HT-29 (cell line): ENCODE results near the gene GNPDA1. TPM values are rescaled to one million over a fixed set of nuclear protein-coding genes. Genes with fewer than 3 reads are reported as not detected.

Experiments
- DNase-seq: peaks from one replicate; pipeline ENCODE4 v3.0.0-alpha.2; 2015; ENCODE audit warnings: low spot score
- total RNA-seq: library from RNA; depleted of rRNA; stranded (reverse); fragments of >200 nt; shearing (Covaris generic); gene quantifications from 2 replicates; pipeline ENCODE4 v1.2.3, GENCODE V29; 2014

Gene GNPDA1
- total RNA-seq, 1 experiment from 2014 or later = 34.0 TPM

DNA sequence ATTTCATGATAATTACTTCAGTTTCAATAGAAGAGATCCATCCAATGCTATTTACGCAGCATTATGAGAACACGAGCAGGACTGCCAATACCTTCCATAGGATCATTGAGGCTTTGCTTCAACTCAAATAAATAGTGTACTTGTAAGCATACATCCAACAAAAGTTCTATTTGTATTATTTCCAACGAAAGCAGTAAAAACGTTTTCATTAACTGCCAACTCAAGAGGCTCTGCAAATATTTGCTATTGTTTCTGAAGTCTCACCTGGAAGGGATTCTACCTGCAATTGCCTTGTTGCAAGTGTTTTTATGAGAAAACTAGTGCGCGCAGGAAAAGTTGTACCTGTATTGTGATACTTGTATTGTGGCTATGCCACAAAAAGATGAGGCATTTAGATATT lies 11.0 kb upstream of the GNPDA1 start:
- DNase-seq = no peak

DNA sequence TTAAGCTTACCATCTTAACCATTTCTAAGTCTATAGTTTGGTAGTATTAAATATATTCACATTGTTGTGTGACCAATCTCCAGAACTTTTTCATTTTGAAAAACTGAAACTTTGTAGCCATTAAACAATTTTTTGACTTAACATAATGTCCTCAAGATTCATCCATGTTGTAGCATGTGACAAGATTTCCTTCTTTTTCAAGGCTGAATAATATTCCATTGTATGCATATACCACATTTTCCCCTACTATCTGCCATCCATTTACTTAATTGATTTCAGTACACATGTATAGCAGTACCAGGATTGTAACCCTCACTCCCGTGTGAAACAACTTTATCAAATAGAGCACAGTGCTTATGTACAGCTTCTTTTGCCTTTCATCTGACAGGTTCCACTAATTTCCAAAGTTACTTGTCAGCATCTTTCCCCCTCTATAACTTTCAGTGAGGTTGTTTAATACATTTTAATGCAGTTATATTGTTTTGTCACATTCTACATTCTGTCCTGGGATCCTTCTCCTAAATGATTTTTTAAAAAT lies 7.4 kb upstream of the GNPDA1 start:
- no peak for DNase-seq

DNA sequence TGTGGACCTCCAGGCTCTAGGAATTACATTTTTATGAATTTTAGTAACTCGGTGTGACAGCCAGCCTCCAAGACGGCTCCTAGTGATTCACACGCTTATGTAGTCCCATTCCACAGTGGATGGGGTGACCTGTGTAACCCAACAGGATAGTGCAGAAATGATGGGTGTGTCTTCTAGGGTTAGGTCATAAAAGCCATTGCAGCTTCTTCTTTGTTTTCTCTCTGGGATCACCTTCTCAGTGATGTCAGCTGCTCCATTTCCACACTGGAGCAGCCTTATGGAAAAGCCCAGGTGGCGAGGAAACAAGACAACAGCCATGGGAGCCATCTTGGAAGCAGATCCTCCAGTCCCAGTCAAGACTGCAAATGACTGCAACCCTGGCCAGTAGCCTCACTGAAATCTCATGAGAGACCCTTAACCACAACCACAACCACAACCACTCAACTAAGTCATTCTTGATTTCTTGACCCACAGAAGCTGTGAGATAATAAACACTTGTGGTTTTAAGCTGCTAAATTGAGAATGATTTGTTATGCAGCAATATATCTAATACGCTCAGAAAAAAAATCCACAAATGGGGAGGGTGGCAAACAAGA lies 5.1 kb upstream of the GNPDA1 start:
- DNase-seq = no peak

DNA sequence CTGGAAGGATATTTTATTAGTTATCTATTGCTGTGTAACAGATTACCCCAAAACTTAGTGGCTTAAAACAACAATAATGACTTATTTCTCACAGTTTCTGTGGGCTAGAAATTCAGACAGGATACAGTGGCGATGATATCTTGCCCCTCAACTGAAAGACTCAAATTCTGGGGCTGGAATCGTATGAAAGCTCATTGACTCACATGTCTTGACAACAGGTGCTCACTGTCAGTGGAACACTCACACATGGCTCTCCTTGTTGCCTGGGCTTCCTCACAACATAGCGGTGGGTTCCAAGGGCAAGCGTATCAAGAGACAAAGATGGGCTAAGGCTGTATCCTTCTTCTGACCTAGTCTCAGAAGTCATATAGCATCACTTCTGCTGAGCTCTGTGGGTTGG lies 3.7 kb upstream of the GNPDA1 start:
- DNase-seq = no peak

DNA sequence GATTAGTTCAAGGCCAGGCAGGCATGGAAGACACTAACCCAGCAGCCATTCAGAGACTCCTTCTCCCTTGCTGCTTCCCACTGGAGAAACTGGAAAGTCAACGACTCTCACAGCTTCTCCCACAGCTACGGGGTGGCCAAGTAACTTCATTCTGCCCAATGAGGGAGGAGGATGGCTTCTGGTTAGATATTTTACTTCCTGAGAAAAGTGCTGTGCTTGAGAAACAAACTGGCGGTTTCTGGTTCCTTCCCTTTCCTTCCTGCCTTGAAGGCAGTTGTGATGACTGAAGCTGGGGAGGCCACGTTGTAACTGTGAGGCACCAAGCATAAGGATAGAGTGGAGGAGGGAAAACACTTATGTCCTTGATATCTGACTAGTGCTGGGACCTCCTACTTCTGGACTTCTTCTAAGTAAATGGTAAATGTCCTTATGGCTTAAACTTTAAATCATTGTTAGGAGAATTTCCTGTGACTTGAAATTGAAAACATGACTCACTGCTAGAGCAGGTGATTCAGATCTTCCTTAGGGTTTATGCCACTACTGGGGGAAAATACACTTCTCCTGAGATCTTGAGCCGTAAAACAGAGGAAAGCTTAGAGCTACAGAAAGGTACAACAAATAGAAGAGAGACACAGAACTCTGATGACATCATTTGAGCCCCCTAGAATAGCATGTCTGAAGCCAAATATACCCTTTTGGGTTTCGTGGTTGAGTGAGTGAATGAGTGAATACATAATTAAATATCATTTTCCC lies 3.1 kb upstream of the GNPDA1 start:
- DNase-seq = no peak

DNA sequence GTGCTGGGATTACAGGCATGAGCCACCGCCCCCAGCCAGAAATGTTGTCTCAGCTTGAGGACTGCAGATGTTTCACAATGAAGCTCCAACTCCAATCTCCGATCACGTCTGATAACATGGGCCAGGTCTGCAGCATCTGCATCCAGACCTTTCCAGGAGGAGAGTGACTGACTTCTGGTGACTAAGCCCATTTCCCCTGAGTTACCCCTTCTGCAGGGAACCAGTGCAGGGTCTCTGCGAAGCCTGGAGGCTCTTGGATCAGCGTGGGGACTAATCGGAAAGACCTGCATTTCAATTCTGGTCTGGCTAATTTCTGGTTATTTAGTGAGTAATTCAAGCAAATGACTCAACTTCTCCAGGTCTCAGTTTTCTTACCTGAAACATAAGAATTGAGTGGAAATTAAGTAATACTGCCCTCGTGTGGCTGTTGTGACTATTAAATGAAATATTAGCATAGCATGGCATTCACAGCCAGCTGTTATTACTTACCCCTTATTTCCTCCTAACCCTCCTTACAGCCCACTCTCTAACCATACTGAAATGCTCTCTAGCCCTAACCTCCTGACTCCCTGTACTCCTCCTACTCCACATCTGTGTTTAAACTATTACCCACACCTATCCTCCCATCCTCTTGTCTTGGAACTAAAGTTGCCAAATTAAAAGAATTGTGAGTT lies 2.2 kb upstream of the GNPDA1 start:
- DNase-seq = peak; percentile 80

DNA sequence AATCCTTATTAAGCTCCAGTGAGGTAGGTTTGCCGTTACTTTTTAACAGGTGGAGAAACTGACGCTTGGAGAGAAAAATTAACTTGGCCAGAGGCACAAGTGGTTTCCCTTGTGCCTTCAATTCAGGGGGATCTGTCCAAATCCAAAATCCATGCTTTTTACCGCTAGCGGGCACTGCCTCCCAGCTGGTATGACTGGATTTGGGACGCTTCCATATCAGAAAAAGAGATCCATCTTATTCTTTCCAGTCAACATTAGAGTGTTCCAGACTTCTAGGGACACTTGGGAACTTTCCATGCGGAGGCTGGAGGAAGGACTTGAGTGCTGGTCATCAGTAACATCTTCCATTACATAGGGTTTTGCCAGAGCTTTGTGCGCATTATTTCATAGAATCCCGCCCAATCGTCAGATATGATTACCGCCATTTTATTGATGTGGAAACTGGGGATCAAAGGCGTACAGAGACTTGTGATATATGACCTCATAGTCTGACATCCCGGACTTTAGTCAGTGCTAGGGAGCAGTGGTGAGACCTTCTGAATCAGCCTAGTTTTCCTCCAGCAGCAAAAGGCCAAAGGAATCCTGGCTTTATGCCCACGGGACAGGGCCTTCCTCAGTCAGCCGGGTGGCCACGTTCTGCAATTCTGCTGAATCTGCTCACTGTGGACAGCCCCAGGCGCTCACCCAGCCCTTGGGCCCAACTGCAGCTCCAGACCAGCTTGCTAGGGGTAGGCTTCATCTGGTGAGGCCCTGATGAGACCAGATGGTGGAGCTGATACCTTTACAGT lies 1.1 kb upstream of the GNPDA1 start:
- DNase-seq = no peak

DNA sequence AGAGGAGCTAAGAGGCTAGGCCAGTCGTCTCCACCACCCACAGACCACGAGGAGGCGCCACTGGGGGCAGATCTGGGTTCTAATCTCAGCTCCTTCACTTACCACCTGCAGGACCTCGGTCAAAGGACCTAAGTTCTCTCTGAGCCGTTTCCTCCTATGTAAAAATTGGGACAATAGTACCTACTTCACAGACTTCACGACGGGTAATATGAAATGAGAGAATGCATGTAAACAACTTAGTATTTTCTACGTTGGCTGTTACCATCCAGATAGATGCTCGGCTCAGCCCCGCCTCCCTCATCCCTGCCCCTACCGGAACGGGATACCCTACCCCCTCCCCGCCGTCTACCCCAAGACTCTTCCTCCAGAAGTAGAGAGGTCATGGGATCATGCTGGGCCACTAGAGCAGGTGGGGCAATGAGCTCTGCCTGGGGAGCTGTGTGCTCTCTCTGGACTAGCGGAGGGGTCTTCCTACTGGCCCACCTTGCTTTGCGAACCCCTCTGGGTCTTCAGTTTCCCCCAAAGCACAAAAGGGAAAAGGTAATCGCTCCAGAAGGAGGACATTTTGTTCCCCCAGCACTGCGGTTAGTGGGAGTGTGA lies 541 bp downstream of the GNPDA1 start:
- DNase-seq = peak; percentile 64

DNA sequence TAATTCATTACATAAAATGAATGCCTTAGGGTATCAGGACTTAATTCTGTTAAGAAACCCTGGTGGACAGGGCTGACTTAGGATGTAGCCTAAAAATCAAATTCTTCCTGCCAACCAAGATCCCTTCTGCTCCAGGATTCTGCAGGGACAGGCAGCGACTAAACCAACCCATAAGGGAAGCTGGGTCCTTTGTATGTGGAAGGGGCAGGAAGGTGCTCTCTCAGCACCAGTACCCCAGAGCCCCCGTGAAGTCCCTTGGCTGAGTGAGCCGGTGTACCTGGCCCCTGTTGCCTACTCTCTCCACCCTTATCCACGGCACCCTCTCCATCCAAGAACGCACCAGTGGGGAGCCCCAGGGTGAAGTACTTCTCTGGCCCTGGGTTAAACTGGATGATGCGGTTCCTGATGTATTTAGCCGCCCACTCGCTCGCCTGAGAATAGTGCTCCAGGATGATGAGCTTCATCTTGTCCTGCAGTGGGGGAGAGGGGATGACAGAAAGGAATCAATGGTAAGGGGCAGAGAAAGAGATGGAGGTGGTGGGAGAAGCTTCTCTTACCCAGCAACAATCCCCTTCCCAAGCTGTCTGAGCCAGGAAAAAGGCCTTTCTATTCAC lies 1.1 kb downstream of the GNPDA1 start:
- DNase-seq = no peak

DNA sequence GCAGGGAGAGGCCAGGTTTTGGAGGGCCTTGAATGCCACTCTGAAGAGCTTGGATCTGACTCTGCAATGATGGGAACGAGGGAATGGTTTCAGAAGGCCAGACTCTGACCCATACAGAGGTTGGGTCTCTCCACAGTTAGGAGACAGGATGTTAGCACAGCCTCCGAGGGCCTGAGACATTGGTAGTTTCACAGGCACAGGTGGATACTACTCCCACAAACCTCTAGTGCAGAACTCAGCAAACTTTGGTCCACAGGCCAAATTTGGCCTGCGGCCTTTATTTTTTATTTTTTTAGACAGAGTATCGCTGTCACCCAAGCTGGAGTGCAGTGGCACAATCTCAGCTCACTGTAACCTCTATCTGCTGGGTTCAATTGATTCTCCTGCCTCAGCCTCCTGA lies 2.9 kb downstream of the GNPDA1 start:
- no peak for DNase-seq

DNA sequence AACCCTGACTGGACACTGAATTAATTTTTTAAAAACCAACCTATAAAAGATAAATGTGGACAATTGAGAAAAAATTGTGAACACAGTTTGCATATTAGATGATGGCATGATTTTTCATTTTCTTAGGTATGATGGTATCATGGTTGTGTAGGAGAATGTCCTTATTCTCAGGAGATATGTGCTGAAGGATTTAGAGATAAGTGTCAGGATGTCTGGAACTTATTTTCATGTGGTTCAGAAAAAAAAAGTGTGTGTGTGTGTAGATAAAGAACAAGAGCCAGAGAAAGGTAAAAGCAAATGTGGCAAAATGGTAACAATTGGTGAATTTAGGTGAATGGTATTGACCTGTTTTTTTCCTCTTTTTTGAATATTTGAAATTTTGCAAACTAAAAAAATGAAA lies 4.0 kb downstream of the GNPDA1 start:
- no peak for DNase-seq

DNA sequence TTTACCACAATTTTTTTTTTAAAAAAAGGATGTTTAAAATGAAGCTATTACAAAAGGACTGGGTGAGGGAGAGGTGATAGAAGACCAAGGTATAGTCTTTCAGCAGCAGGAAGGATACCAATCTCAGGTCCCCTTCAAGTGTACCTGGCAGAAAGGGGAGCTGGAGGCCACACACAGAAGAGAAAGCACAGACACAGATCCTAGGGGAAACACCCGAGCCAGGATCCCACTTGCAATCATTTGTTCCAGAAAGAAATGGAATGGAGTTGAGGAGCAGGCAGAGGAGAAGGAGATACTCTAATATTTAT lies 5.6 kb downstream of the GNPDA1 start:
- DNase-seq = no peak

DNA sequence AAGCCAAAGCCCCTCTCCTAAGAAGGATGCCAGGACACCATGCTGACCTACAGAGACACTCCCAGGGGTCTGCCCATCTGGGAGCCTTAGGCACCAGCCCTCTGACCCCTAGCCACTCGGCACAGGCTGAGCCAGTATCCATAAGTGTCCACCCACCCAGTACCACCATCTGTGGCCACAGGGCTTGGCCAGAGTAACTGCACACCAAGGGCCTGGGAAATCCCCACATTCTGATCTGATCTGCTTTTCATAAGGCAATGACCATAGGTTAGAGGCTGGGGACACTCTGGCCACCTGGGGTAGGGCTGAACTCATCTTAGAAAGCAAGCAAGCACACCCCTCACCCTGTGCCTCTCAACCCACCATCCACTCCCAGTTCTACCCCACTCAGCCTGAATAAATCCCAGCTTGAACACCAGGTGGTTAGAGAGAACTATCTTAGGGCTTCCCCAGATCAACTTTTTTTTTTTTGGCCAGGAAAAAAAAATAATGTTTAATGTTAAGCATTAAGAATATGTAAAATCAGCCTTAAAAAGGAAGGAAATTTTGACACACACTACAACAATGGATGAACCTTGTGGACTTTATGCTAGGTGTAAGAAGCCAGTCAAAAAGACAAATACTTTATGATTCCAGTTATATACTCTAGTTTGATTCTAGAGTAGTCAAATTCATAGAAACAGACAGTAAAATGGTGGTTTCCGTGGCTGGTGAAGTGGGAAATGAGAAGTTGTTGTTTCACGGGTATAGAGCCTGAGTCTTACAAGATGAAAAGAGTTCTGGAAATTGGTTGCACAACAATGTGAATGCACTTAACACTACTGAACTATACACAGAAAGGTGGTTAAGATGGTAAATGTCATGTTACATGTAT lies 6.2 kb downstream of the GNPDA1 start:
- no peak for DNase-seq

DNA sequence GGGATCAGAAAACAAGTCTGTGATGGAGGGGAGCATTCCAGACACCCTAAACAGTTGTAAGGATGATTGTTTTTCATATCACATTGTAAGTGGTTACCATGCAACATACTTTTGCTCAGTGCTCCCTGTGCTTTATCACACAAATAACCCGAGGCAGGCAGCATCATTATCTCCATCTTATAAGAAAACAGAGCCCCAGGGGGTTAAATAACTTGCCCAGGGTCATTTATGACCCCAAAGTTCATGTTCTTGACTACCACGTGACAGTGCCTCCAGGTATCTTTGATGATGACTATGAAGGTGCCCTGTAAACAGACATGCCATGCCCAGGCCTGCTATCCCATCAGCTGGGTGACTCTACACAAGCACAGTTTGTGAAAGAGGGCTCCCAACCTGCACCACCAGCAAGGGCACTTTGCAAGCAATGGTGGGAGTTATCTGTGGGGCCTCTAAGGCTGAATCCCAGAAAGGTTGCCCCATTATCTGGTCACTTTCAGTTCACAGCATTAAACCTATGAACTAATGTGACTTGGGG lies 9.5 kb downstream of the GNPDA1 start:
- DNase-seq = no peak

DNA sequence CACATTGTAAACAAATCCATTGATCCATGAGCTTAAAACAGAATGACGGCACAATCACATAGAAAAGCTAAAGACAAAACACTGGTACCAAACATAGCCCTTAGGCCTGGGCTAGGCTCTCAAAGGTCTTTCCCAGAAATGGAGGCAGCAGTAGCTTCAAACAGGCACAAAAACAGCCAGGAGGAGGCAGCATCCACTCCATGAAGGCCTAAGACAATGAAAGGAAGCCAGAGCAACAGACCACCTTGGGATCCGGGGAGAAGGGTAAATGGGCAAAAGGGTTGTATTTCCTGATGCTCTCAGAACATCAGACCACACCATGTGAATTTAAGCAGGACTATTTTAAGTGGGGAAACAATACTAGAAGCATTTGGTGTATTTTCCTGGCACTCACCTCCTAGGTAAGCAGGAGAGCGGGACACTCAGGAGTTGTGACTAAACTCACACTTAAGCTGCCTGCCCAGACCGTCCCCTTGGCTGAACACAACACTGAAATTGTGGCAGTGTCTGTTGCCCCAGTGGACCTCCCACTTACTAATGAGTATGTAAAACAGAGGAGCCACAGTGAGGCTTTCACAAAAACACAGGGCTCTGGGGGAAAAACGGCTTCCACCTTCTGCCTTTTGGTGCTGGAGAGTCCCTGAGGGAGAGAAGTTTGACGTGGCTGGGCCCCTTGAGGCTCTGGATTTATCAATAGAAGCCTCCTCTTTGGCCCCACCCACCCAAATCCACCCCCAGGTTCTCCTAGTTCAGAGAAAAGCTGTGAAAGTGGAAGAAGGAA lies 11.9 kb downstream of the GNPDA1 start:
- DNase-seq = peak; percentile 26

DNA sequence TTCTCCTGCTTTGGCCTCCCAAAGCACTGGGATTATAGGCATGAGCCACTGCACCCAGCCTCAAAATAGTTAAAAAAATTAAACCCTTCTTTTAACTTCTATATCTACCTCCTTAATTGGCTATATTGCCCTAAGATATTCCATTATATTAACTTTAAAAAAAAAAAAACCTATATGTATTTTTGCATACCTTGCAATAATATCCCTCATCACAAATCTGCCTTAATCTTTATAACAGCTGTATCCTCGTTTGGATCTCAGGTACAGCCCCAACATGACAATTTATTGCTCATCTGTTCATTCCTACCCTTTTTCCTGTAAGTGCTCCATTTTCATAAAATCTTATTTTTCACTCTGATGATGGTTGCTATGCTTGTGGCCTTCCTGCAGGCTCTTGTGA lies 12.7 kb downstream of the GNPDA1 start:
- DNase-seq = no peak

DNA sequence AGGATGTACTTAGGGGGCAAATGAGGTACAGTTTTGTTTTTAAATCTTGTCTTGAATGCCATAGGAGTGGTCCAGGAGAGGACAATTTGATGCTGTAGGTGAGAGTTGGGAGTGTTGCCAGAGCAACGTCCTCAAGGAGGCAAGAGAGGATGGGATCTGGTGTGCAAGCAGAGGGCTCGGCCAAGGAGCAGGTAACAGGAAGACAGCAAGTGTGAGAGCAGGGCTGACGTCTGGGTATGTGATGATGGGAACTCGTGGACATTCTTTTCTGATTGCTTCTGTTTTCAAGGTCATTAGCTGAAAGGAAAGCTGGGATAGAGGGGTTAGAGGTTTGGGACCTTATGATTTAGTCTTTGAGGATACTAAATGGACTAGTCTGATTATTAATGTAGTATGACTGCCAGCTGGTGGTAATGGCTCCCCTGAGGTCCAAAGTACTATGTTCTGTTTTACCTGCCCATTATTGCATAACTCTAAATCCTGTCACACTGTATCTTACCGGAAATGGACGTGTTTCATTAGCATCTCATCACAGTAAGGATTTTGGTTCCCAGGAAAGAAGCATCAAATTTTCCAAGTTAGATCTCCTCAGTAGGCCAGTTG lies 15.4 kb downstream of the GNPDA1 start:
- DNase-seq = no peak

DNA sequence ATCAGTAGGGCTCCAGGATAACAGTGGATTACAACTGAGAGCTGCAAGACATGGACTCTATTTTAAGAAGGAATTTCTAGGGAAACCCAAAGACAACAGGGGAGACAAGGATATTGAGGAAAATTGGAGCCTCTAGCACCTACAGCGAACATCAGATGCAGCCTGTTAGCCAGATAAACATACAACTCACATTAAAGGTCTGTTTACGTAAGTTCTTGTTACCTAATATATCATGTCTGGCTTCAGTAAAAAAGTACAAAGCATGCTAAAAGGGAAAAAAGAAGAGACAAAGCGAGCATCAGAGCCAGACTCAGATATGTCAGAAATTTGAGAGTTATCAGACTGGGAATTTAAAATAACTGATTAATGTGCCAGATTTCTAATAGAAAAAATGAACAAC lies 17.2 kb downstream of the GNPDA1 start:
- no peak for DNase-seq
